NOMO-1 treated with DMSO at 0.1 percent for 48 hours (cell line): ENCODE results near the gene SGCD.
"Not testable (repeated sequence)": the region's sequence is repeated elsewhere in the genome, so short reads cannot be mapped to it uniquely, and the experiment has no call there.

Experiments used
- DNase-seq: peaks from one replicate; lab custom pipeline; 2025; ENCODE audit not compliant: unreplicated experiment; lab: John Stamatoyannopoulos, UW

SGCD gene

DNA sequence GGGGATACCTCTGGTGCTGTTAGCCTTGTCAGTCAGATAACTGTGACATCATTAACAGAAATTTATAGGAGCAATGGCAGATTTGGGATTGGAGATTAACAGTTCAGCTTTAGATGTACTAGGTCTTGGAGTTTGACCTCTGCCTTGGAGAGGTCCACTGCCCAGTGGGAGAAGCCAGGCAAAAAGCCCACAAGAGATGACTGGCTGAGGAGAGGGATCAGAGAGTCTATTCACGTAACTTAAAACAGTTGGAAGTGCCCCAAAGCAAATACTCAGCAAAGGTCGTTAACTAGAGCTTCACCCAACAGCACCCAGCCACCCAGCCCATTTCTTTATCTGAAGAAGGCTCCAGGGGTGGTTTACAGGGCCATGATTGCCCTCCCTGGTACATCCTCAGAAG is 290.5 kb downstream of the SGCD start:
- DNase-seq: no peak

DNA sequence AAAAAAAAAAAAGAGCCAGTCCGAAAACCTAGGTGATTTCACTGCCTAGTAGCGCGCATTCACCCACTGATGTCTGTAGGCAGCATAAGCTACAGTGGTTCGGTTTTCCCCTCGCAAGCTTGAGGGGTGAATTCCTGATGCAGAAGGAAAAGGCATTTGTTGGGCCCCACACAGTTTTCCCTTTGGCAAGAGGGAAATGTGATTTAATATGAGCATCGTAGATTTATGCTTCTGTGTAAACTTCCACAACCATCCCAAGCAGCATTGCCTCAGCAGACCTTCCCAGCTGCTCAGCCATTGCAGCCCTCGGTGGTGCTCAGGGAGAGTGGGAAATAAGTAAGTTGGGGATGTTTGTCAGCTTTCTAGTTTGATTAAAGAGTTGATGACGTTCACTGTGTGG is 291.6 kb downstream of the SGCD start:
- no peak for DNase-seq

DNA sequence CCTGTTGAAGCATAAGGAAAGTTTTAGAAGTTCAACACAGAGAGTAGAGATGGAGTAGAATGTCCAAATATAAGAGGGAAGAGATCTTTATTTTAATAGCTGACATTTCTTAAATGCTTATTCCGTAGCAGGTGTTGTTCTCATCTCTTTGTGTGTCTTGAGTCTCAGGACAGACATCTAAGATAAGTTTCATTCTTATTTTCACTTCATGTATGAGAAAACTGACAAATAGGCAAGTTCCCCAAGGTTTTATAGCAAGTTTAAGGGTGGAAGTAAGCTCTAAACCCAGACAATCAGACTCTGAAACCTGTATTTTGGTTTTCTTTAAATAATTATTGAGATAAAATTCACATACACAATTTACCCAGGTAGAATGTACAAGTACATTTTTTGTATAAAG is 294.8 kb downstream of the SGCD start:
- no peak for DNase-seq

DNA sequence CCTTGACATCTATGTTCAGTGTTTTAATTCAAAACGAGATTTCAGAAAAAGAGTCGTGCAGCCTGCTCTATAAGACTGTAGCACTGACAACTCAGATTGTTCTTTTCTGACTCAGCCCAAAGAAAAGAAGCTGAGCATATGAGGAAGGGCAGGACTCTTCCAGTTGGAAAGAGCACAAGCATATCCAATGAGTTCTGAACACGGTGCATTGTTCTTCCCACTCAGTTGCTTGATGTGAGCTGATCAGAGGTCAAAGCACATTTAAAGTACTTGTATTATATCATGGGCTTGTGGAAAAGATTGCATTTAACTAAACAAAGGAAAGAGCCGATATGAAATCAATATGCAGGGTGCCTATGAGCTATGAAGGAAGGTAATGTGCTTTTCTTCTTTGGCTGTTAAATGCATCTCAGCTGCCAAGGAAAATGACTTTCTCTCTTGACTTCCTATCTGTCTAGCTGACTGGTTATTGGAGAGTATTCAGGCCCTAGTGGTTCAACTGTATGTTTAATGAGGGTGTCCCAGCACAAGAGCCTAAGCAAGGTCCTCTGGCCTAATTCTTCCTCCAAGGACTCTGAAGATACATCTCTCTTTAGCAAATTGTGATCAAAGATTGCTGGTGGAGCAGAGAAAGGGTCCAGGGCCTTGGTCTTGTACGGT is 296.5 kb downstream of the SGCD start:
- no peak for DNase-seq

DNA sequence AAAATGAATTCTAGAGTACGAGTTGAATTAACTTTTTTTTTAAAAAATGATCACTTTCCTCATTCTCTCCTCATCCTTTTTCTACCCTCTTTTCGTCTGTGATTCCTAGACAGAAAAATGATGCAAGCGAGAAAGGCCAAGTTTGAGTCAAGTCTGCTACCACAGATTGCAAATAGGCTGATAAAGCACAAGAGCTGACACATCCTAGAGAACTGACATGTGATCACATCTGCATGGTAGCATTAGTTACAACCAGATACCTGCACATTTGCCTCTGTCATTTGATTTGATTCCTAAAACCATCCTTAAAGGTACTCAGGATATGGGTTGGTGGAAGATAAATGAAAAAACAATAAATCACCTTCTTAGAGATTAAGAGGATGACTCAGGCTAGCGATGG is 297.7 kb downstream of the SGCD start:
- no peak for DNase-seq

DNA sequence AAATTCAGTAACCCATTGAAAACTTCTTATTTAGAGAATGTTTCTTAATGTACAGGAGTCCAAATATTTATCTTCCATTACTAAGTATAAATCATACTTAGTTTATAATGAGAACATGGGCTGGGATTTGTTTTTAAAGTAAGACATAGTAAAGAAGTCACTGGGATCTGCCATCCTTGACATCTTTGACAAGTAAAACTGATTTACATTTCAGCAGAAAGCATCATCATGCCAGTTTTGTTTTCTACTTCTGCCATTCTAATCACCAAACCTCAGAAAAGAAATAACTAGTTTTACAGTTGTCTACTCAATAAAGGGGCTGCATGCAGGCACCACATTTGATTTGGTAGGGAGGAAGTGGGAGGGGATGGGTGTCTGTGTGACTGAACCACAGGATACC is 301.5 kb downstream of the SGCD start:
- DNase-seq: no peak

DNA sequence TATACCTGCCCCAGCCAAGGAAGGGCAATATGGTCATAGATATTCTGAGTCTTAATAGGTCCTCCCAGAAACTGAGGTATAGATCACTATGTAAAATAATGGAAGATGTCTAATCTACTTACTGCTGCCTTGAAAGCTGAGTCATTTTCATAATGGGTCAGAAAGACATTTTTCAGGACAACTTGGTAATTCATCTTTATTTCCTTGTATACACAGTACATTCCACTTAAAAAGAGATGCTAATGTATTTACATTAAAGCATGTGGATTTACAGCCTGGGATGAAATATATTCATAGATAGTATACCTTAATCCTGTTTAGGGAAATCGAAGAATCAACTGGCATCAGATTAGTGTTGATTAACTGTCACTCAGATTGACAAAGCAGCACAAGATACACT is 304.0 kb downstream of the SGCD start:
- DNase-seq: no peak

DNA sequence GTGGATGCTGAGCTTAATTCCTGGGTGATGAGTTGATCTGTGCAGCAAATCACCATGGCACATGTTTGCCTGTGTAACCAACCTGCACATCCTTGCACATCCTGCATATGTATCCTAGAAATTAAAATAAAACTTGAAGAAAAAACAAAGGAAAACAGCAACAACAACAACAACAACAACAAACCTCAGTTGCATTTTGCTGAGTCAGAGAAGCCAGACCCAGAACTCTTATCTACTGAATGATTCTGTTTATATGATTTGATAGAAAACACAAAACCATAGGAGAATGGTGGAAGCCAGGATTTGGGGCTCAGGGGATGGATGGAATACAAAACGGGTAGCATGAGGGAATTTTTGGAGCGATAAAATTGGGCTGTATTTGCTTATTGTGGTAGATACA is 307.3 kb downstream of the SGCD start:
- DNase-seq: no peak

DNA sequence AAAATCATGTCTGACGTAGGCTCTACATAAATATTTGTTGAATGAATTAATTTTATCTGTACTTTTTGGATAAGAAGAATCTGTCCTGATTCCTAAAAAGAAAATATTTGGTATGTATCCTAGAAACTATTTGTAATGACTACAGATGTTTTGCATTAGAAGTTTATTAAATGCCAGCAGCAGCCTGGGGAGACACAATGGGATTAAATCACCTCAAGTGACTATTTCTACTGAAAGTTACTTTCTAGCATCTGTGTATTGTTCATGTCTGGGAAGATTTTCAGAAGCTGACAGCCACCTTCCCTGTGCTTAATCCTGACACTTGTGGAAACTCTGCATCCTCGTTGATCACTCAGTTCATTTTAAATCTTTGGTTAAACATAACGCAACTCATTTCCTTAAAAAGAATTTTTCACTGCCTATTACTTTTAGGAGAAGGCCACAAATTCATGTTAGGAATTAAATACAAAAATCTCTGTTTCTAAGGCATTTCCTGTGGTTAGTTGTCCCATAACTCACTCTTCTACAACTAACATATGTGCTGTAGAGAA is 313.8 kb downstream of the SGCD start:
- no peak for DNase-seq

DNA sequence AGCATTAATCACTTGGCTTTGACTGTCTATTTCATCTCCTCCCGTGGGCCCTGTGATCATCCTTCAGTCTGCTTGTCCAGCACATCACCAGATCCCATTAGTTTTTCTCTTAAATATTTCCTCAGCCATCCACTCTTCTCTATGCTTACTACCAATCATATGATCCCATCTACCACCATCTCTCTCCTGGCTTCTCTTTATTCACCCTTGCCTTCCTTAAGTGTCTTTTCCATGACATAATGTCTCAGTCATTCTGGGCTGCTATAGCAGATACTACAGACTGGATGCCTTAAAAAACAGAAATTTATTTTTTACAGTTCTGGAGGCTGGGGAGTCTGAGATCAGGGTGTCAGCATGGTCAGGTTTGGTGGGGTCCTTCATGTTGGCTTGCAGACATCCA is 314.7 kb downstream of the SGCD start:
- no peak for DNase-seq

DNA sequence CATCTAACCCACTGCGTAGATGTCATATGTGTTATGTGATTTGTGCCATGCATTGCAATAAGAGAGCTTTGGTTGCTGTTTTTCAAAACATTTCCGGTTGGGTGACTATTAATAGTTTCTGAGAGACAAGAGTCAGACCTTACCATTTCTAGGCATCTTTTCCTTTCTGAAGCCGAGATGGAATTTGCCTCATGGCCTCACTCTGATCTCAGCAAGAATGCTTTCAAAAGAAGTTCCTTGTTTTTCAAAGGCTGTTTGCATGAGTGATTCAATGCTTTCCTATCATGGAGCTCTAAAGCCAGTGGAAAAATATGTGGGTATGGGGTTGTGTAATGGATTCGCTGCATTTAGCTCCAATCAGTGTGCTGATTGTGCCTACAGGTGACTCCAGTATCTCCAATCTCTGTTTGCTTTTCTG is 320.1 kb downstream of the SGCD start:
- DNase-seq: no peak

DNA sequence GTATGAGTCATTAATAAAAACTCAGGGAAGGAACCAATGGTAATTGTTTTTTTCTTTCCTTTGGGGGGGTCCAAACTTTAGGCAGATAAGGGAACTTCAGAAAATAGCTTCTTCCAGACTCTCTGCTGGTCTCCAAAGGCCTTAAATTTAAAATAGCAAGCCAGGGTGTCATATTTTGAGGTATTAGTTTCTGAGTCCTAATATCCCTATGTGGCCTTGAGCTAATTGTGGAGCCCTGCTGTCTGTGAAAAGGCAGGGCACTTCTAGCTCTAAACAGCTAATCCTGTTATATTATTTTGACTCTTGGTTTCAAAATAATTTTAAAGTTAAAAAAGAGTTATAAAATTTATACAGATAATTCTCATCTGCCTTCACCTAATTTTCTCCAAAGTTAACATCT is 327.5 kb downstream of the SGCD start:
- no peak for DNase-seq

DNA sequence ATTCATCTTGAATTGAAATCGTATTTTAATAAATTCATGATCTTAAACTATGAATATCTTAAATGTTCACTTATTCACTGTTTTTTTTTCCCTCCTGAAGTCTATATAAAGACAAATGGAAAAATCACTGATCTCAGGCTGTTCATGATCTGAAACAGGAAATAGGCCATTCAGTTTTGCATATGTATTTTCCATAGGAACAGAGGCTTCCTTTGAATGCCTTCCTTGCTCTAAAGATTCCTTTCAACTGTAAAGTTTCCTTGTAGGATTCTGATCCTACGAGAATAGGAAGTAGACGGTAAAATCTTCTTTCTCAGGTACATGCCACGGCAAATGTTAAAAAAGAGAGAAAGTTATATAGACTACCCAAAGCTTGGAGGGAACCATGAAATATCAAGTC is 328.8 kb downstream of the SGCD start:
- DNase-seq: no peak

DNA sequence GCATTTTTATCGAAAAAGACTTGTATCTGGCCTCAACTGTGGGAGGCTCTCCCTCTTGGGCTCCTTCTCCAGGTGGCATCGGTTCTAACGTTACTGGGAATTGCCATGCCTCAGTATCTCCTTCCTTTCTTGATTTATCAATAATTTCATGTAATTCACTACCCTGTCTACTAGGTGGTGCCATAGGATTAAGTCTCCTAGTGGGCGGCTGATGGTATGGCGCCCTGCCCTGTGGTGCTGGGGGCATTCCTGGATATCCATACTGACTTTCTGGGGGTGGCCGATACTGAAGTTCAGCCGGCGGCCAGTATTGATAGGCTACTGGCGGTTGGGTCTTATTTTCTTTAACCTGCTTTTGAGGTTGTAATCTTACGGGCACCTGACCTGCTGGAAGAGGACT is 337.9 kb downstream of the SGCD start:
- not testable (repeated sequence) for DNase-seq

DNA sequence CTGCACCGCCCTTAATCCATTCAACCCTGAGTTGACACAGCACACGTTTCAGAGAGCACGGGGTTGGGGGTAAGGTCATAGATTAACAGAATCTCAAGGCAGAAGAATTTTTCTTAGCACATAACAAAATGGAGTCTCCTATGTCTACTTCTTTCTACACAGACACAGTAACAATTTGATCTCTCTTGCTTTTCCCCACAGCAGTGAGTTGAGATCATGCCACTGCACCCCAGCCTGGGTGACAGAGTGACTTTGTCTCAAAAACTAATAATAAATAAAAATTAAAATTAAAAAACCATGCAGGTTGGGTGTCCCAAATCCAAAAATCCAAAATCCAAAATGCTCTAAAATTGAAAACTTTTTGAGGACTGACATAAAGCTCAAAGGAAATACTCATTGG is 339.7 kb downstream of the SGCD start:
- DNase-seq: not testable (repeated sequence)

DNA sequence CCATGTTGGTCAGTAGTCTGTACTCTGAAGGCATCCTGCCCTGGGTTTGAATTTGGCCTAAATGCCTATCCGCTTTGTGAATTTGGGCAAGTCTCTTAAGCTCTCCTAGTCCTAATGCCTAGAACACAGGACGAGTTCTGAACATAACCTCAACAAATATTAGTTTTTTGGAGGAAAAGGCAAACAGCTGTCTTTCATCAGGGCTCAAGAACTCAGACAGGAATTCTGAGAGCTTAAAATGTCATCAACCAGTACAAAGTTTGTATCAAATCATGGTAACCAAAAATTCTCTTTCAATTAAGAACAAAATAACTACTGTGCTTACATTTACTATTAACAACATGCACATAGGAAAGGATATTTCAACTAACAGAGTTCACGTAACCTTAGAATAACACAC is 340.7 kb downstream of the SGCD start:
- no peak for DNase-seq

DNA sequence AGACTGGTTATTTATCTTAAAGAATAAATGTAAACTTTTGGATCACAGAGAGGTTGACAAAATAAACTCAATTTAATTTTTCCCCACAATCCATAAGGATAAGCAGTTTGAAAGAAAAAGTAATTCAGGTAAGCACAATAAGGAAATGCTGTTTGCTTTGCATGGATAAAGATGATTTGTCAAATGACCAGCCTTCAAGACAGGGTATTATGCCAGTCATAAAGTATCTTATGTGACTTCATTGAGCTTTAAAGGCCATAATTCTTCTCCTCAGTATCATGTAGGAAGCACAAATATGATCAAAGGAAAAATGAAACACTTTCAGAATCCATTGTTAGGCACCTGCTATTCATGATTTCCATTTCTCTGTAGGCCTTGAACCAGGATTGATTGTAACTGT is 342.5 kb downstream of the SGCD start:
- DNase-seq: no peak

DNA sequence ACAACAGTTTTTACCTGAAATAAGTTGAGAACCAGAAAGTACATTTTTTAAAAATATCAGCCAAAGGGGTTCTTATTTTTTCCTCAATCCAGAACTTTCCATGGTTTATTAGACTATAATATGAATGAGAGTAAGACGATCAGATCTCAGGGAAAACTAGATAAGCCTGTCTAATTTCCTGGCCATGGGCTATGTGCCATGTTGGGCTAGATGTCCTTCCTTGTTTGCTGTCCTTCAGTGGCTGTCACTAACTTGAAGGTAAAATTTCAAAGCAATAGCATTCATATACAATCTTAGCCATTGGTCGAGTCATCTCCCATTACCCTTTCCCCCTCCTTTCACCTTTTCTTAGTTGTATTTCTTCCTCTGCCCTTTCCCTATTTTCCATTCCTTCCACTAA is 343.7 kb downstream of the SGCD start:
- DNase-seq: no peak

DNA sequence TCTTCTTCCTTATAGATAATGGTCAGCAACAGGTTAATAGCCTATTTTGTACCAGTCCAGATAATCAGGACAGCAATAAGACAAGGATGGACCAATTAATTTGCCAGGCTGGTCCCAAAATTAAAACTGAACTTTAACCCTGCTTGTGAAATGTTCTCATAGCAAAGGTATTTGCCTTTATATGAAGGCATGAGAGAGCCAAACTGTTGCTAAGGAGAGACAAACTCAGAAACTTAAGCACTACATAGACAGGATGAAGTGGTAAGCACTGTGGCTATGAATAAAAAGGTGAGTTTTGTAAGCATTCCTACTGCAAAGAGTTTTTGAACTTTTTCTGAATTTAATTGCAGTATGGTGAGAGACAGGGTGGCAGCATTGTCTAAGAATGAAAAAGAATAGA is 348.4 kb downstream of the SGCD start:
- DNase-seq: no peak

DNA sequence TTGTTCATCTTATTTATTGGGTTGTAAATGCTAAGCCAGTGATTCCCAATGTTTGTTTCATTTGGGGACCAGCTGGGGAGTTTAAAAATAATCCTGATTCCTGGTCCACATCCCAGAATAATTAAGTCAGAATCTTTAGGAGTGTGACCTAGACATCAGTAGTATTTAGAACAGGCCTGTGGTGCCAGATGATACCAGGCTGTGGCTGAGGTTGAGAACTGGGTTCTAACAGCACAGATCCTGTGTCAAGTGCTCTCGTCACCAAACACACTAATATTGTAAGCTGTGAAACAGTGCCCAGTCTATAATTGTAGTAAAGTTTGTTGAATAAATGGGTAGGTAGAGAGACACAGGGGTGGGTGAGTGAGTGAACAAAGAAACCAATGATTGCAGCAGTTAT is 351.0 kb downstream of the SGCD start:
- DNase-seq: no peak

DNA sequence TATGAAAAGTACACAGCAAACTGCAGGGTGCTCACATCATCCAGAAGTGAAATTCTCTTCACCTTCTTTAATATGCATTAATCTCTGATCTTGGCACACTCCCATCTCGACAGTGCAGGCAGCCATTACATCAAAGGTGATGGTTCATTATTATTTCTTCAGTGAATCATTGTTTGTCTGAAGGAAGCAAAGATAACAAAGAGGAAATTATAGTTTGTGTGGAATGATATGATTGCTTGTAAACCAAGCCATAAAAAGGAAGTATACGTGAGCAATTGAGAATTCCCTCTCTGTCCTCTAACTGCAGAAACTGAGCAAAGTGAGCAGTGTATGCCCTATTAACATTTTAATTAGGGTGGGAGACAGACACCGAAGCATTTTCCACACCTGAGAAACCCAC is 351.5 kb downstream of the SGCD start:
- no peak for DNase-seq

DNA sequence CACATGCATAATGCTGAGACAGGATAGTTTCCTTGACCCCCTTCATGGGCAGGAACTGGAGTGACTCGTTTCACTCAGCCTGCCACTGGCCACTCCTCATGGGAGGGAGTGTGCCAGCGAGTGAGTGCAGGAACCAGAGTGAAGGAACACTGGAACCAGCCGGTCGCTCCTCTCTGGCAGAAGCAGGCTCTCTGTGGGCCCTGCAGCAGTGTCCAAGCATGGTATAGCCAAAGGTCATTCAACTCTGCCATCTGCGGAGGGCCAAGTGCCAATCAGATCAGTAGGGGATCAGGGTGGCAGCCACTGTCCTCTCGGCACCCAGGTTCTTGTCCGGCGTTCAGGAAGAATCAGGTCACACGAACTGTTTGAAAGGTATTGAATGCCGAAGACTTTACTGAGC is 353.9 kb downstream of the SGCD start:
- no peak for DNase-seq

DNA sequence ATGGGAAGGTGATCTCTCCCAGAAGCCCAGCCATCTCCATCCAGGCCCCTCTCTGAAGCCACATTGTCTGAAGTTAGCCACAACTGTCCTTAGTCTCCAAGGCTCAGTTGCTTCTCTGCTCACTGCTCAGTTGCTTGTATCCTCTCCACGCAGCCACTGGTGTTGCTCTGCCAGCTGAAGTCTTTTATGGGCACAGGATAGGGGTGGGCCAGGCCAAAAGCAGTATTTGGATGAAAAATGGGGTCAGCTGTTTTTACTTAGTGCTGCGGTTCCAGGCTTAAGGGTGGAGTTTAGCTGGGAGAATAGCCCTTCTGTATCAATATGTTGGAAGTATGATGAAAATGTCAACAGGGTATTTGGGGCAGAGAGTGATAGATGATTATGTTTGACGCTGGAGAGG is 354.3 kb downstream of the SGCD start:
- DNase-seq: no peak
